GM10248 (cell line): ENCODE results near the gene ANXA5.

ENCODE experiments used
- CTCF ChIA-PET: fragments of 300-600 bp; sonication (Branson Sonifier 250); formaldehyde crosslinking; extraction: SDS; loops from one replicate; lab custom pipeline; 2021; ENCODE audit warnings: antibody characterized with exemption; lab: Yijun Ruan, JAX
- POLR2A ChIA-PET: fragments of 350-650 bp; sonication (Branson Sonifier 250); formaldehyde crosslinking; extraction: SDS; loops from one replicate; lab custom pipeline; 2020; ENCODE audit warnings: antibody characterized with exemption; lab: Yijun Ruan, JAX
- DNase-seq: peaks from one replicate; pipeline ENCODE4 v3.0.0; 2012; ENCODE audit errors: extremely low spot score
- TF ChIP-seq, protein P1 (sequence below): IDR thresholded peaks from 2 replicates; pipeline ENCODE4 v1.5.1; 2012; ENCODE audit warnings: mild to moderate bottlenecking, low read depth; ENCODE audit errors: extremely low read depth, missing control alignments, control extremely low read depth

The ANXA5 gene

GRCh38 chr4:121632636-121633035 is 64.1 kb downstream of the ANXA5 start:
- TF ChIP-seq, protein P1, sequence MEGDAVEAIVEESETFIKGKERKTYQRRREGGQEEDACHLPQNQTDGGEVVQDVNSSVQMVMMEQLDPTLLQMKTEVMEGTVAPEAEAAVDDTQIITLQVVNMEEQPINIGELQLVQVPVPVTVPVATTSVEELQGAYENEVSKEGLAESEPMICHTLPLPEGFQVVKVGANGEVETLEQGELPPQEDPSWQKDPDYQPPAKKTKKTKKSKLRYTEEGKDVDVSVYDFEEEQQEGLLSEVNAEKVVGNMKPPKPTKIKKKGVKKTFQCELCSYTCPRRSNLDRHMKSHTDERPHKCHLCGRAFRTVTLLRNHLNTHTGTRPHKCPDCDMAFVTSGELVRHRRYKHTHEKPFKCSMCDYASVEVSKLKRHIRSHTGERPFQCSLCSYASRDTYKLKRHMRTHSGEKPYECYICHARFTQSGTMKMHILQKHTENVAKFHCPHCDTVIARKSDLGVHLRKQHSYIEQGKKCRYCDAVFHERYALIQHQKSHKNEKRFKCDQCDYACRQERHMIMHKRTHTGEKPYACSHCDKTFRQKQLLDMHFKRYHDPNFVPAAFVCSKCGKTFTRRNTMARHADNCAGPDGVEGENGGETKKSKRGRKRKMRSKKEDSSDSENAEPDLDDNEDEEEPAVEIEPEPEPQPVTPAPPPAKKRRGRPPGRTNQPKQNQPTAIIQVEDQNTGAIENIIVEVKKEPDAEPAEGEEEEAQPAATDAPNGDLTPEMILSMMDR: no peak
- DNase-seq: no peak
- ChIA-PET CTCF (no interaction called here), POLR2A (no interaction called here)
